Measurements from ENCODE around the gene FAM184B.

FAM184B gene

DNA sequence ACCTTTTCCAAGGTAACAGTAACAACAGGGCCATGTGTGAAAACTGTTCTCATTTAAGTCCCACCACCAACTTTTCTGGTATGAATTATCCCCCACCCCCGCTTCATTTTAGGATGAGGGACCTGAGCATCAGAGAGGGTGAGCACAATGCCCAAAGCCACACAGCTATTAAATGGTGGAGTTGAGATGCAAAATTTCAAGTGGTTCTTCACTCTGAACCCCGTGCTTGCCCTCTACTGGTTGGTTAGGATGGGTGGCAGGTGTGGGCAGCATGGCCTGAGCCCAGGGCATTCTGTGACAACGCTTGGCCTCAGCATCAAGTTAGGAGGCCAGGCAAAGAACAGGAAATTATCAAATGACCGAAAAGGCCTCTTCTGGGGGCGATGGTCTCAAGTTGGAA is 133.5 kb downstream of the FAM184B start:
- CTCF ChIA-PET = no interaction called here
- no peak for TF ChIP-seq BHLHE40 (IDR thresholded peaks at IDR 0.05; ENCODE audit: borderline replicate concordance)
- POLR2A ChIA-PET = no interaction called here
- no peak for DNase-seq (ENCODE audit: extremely low spot score)

DNA sequence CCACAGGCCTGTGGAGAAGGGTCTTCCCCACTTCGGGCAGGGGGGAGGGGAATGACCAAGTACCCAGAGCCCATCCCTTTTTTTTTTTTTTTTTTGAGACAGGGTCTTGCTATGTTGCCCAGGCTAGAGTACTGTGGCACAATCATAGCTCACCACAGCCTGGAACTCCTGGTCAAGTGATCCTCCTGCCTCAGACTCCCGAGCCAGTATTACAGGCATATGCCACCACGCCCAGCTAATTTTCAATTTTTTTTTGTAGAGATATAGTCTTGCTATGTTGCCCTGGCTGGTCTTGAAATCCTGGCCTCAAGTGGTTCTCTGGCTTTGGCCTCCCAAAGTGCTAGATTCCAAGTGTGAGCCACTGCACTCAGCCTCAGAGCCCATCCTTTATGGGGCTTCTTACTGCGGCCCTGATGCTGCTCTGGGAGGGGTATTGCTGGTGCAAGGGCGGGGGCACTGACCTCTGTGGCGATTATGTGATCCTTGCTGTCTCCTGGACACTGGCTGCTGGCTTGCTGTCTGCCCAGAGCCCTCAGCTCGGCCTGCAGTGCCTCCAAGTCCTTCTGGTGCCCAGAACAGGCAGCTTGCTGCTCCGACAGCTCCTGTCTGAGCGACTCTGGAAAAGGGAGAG is 134.1 kb downstream of the FAM184B start:
- DNase-seq (ENCODE audit: extremely low spot score) = no peak
- TF ChIP-seq ZNF384 (IDR thresholded peaks at IDR 0.05) = no peak
- no peak for TF ChIP-seq FOXM1 (IDR thresholded peaks at IDR 0.05; ENCODE audit: borderline replicate concordance)
- no peak for TF ChIP-seq BHLHE40 (IDR thresholded peaks at IDR 0.05; ENCODE audit: borderline replicate concordance)
- no peak for TF ChIP-seq NFRKB (IDR thresholded peaks at IDR 0.05)
- no peak for TF ChIP-seq FOXK2 (IDR thresholded peaks at IDR 0.05)
- POLR2A ChIA-PET = no interaction called here
- CTCF ChIA-PET = no interaction called here

DNA sequence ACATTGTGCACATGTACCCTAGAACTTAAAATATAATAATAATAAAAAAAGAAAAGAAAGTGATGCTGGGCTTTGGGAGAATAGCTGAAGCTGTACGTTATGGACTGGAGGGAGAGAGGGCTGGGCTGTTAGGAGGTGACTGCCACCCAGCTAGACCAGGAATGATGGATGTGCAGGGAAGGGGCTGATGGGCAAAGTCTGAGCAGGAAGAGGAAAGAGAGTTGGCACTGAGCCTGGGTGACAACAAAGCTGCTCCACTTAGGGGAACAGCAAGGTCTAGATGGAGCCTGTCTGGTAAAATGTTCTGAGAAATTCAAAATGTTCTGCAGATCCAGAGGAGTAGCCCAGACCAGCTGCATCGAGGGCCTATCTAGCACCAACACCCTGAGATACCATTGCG is 134.7 kb downstream of the FAM184B start:
- TF ChIP-seq TARDBP (IDR thresholded peaks at IDR 0.05) (no peak), SUZ12 (IDR thresholded peaks at IDR 0.05) (no peak), CTBP1 (IDR thresholded peaks at IDR 0.05; ENCODE audit: borderline replicate concordance) (no peak), L3MBTL2 (conservative IDR thresholded peaks at IDR 0.05) (no peak), LEF1 (IDR thresholded peaks at IDR 0.05; ENCODE audit: borderline replicate concordance) (no peak), FOXM1 (IDR thresholded peaks at IDR 0.05; ENCODE audit: borderline replicate concordance) (no peak), SP1 (IDR thresholded peaks at IDR 0.05) (no peak), FOXA1 (IDR thresholded peaks at IDR 0.05) (no peak), HDGF (IDR thresholded peaks at IDR 0.05; ENCODE audit: borderline replicate concordance) (no peak), BHLHE40 (IDR thresholded peaks at IDR 0.05; ENCODE audit: borderline replicate concordance) (no peak), ELF4 (IDR thresholded peaks at IDR 0.05) (no peak), NFRKB (IDR thresholded peaks at IDR 0.05) (no peak)
- TF ChIP-seq, protein P1, sequence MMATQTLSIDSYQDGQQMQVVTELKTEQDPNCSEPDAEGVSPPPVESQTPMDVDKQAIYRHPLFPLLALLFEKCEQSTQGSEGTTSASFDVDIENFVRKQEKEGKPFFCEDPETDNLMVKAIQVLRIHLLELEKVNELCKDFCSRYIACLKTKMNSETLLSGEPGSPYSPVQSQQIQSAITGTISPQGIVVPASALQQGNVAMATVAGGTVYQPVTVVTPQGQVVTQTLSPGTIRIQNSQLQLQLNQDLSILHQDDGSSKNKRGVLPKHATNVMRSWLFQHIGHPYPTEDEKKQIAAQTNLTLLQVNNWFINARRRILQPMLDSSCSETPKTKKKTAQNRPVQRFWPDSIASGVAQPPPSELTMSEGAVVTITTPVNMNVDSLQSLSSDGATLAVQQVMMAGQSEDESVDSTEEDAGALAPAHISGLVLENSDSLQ (IDR thresholded peaks at IDR 0.05) = no peak
- ChIA-PET POLR2A (no interaction called here), CTCF (no interaction called here)
- no peak for DNase-seq (ENCODE audit: extremely low spot score)

DNA sequence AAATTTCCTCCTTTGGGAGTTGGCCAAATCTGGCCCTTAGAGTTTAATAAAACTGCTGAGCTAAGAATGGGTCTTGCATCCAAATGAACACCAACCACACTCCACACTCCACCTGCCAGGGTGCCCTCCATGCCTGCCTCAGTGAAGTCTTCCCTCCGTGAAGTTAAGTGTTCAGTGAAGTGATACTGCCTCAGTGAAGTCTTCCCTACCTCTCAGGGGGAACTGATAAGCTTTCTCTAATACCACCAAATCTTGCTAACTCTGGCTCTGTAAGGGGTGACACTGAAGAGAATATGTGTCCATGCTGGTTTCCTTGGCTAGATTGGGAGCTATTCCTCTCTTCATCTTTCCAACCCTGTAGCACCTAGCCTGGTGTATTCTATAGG is 139.0 kb downstream of the FAM184B start:
- ChIA-PET CTCF (no interaction called here), POLR2A (no interaction called here)
- TF ChIP-seq BHLHE40 (IDR thresholded peaks at IDR 0.05; ENCODE audit: borderline replicate concordance) (no peak), FOXA1 (IDR thresholded peaks at IDR 0.05) (no peak), HDGF (IDR thresholded peaks at IDR 0.05; ENCODE audit: borderline replicate concordance) (no peak), ELF4 (IDR thresholded peaks at IDR 0.05) (no peak), SP1 (IDR thresholded peaks at IDR 0.05) (no peak), LEF1 (IDR thresholded peaks at IDR 0.05; ENCODE audit: borderline replicate concordance) (no peak), TARDBP (IDR thresholded peaks at IDR 0.05) (no peak), CTBP1 (IDR thresholded peaks at IDR 0.05; ENCODE audit: borderline replicate concordance) (no peak), FOXK2 (IDR thresholded peaks at IDR 0.05) (no peak), L3MBTL2 (conservative IDR thresholded peaks at IDR 0.05) (no peak), SUZ12 (IDR thresholded peaks at IDR 0.05) (no peak), ZNF384 (IDR thresholded peaks at IDR 0.05) (no peak), ARNT (IDR thresholded peaks at IDR 0.05) (no peak), NFRKB (IDR thresholded peaks at IDR 0.05) (no peak), FOXM1 (IDR thresholded peaks at IDR 0.05; ENCODE audit: borderline replicate concordance) (no peak)
- TF ChIP-seq, protein P1 (IDR thresholded peaks at IDR 0.05) = no peak
- no peak for DNase-seq (ENCODE audit: extremely low spot score)

DNA sequence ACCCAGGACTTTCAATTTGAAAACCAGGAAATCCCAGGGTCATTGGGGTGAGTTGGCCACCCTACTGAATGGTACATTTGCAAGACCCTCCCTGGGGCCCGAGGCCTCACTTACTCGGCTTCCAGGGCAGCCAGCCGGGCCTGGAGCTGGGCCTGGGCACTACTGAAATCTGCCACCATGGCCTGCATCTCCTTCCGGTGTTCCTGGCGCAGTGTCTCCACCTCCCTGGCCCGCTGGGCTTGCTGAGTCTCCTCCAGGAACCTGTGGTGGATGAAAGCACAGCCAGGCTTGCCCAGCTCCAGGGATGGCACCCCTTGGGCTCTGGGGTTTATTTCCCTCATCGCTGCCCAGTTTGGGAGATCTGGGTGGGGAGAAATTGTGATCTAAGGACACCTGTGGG is 142.3 kb downstream of the FAM184B start:
- ChIA-PET CTCF (no interaction called here), POLR2A (no interaction called here)
- DNase-seq (ENCODE audit: extremely low spot score) = no peak
- no peak for TF ChIP-seq FOXA1 (IDR thresholded peaks at IDR 0.05)
- TF ChIP-seq LEF1 (IDR thresholded peaks at IDR 0.05; ENCODE audit: borderline replicate concordance) = no peak
- no peak for TF ChIP-seq NFRKB (IDR thresholded peaks at IDR 0.05)
- no peak for TF ChIP-seq SP1 (IDR thresholded peaks at IDR 0.05)
- no peak for TF ChIP-seq HDGF (IDR thresholded peaks at IDR 0.05; ENCODE audit: borderline replicate concordance)
- TF ChIP-seq, protein P1 (IDR thresholded peaks at IDR 0.05) = no peak
- TF ChIP-seq L3MBTL2 (conservative IDR thresholded peaks at IDR 0.05) = no peak
- TF ChIP-seq TARDBP (IDR thresholded peaks at IDR 0.05) = no peak
- no peak for TF ChIP-seq FOXK2 (IDR thresholded peaks at IDR 0.05)
- no peak for TF ChIP-seq ELF4 (IDR thresholded peaks at IDR 0.05)
- TF ChIP-seq CTBP1 (IDR thresholded peaks at IDR 0.05; ENCODE audit: borderline replicate concordance) = no peak
- no peak for TF ChIP-seq ARNT (IDR thresholded peaks at IDR 0.05)
- no peak for TF ChIP-seq BHLHE40 (IDR thresholded peaks at IDR 0.05; ENCODE audit: borderline replicate concordance)
- TF ChIP-seq SUZ12 (IDR thresholded peaks at IDR 0.05) = no peak
- no peak for TF ChIP-seq ZNF384 (IDR thresholded peaks at IDR 0.05)
- no peak for TF ChIP-seq FOXM1 (IDR thresholded peaks at IDR 0.05; ENCODE audit: borderline replicate concordance)

DNA sequence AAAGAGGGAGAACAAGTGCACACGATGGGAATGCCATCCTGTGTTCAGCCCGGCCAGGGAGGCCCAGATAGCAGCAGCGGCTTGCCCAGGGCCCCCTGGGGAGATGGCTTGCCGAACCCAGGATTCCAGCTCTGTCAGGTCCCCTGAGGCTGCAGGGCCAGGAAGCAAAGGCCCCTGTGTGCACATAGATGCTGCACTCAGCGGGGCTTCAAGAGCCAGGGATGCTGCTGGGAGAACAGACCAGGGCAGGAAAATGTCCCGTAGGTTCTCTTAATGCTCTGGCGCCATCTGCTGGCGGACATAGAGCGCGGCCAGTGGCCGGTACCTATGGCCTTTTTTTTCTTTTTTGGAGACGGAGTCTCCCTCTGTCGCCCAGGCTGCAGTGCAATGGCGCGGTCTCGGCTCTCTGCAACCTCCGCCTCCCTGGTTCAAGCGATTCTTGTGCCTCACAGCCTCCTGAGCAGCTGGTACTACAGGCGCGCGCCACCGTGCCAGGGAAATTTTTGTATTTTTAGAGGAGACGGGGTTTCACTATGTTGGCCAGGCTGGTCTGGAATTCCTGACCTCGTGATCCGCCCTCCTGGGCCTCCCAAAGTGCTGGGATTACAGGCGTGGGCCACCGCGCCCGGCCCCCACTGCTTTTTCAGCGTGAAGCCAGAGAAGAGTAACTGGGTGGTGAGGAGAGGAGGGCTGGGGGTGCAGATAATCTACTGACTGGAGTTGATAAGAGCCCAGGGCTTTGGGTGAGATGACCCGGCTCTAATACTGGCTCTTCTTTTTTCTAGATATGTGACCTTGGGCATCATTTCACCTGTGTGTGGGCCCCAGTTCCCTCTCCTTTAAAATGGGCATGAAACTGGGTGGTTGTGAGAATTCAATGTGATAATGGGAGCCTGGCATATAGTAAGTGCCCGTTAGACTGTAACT is 144.5 kb downstream of the FAM184B start:
- CTCF ChIA-PET = interaction anchor here (0.6 to 3.2 kb wide), 4 partner anchors 17 to 656 kb away, joined by 3 to 11 read pairs (median 3); no protein-coding TSS in a partner anchor
- DNase-seq (ENCODE audit: extremely low spot score) = peak; percentile 90

More for the DNA sequence above, 144.5 kb downstream of the FAM184B start:
- no peak for TF ChIP-seq HDGF (IDR thresholded peaks at IDR 0.05; ENCODE audit: borderline replicate concordance)
- peak; percentile 87 for TF ChIP-seq ZNF384 (IDR thresholded peaks at IDR 0.05)
- POLR2A ChIA-PET = no interaction called here

Measured in HEK293T (cell line).